Vagina (tissue), 2 donors: ENCODE data around the gene SCN8A.

Source experiments
- POLR2A ChIP-seq, 2 donors: fragments of 450-650 bp; IDR thresholded peaks; one replicate each; pipeline ENCODE4 v1.6.1; 2017; ENCODE audit warnings: antibody characterized with exemption in 2 of 2, mild to moderate bottlenecking in 2 of 2, moderate library complexity in 2 of 2
- TF ChIP-seq, protein P1 (sequence below), 3 experiments: fragments of 450-650 bp in 2 of 3; fragments of 200-600 bp in 1 of 3; sonication (generic) in 1 of 3; IDR thresholded peaks; one replicate each; pipeline ENCODE4 v1.5.1; 2017 to 2019; ENCODE audit warnings: antibody characterized with exemption in 3 of 3, mild to moderate bottlenecking in 2 of 3, moderate library complexity in 2 of 3

GRCh38 chr12:51792417-51792816 lies 201.4 kb downstream of the SCN8A start:
- TF ChIP-seq, protein P1, sequence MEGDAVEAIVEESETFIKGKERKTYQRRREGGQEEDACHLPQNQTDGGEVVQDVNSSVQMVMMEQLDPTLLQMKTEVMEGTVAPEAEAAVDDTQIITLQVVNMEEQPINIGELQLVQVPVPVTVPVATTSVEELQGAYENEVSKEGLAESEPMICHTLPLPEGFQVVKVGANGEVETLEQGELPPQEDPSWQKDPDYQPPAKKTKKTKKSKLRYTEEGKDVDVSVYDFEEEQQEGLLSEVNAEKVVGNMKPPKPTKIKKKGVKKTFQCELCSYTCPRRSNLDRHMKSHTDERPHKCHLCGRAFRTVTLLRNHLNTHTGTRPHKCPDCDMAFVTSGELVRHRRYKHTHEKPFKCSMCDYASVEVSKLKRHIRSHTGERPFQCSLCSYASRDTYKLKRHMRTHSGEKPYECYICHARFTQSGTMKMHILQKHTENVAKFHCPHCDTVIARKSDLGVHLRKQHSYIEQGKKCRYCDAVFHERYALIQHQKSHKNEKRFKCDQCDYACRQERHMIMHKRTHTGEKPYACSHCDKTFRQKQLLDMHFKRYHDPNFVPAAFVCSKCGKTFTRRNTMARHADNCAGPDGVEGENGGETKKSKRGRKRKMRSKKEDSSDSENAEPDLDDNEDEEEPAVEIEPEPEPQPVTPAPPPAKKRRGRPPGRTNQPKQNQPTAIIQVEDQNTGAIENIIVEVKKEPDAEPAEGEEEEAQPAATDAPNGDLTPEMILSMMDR (IDR thresholded peaks at IDR 0.05), result no peak
- TF ChIP-seq POLR2A (IDR thresholded peaks at IDR 0.05), result no peak
